Measurements from ENCODE around the gene SLC22A2.

DNA sequence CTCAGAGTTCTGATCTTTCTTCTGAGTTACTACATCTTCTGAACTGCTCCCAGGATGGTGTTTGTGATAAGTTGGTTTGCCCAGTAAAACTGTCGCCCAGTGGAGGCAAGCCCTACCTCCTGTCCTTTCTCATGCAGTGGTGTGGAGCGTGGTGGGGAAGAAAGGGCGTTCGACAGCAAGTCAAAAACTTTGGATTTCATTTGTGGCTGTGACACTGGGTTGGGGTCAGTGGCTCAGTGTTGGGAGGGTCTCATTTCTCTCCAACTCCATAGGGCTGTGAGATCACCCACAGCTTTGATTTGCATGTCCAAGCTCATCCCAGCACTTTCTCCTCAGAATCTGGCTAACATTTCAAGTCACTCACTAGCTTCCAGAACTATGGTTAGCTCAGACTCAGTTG, 17.5 kb upstream of the SLC22A2 start:
- TF ChIP-seq, protein P1, sequence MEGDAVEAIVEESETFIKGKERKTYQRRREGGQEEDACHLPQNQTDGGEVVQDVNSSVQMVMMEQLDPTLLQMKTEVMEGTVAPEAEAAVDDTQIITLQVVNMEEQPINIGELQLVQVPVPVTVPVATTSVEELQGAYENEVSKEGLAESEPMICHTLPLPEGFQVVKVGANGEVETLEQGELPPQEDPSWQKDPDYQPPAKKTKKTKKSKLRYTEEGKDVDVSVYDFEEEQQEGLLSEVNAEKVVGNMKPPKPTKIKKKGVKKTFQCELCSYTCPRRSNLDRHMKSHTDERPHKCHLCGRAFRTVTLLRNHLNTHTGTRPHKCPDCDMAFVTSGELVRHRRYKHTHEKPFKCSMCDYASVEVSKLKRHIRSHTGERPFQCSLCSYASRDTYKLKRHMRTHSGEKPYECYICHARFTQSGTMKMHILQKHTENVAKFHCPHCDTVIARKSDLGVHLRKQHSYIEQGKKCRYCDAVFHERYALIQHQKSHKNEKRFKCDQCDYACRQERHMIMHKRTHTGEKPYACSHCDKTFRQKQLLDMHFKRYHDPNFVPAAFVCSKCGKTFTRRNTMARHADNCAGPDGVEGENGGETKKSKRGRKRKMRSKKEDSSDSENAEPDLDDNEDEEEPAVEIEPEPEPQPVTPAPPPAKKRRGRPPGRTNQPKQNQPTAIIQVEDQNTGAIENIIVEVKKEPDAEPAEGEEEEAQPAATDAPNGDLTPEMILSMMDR (IDR thresholded peaks at IDR 0.05; ENCODE audit: insufficient read depth, low read length, poor library complexity, severe bottlenecking): no peak
- TF ChIP-seq EZH2phosphoT487 (conservative IDR thresholded peaks at IDR 0.05; ENCODE audit: low read length): no peak

Data from SU-DHL-6 (cell line).